ENCODE data around the gene PBX1. TPM values are rescaled to one million over a fixed set of nuclear protein-coding genes. Genes with fewer than 3 reads are reported as not detected.

Gene PBX1
- total and polyA plus RNA-seq, 2 donors (not counting 3 experiments of a cell fraction or from before 2014, with no cell fraction given): 10.7 to 24.1 TPM

- dilution Hi-C loops (cut with MboI; ENCODE audit: extremely low pct_ligation_motif_present, low sequenced_read_pairs) (no loop called here), intact Hi-C loops (cut with micrococcal nuclease) (no loop called here)
- Histone ChIP-seq H3K9me1 (replicated peaks; ENCODE audit: control insufficient read depth, extremely low read depth, insufficient read depth, low read length) (no peaks in the 10 kb centered on the region), H3K9ac (replicated peaks; ENCODE audit: extremely low read depth, insufficient read depth, low read length) (no peak overlapping the region), H3K79me2 (ENCODE audit: control insufficient read depth, insufficient read depth, low read length) (no peaks in the 10 kb centered on the region), H4K20me1 (replicated peaks; ENCODE audit: control insufficient read depth, extremely low read depth, insufficient read depth, low read length) (no peaks in the 10 kb centered on the region), H3K4me2 (ENCODE audit: insufficient read depth, low read length) (no peak overlapping the region), H3K27me3 (ENCODE audit: control insufficient read depth in 2 of 2, insufficient read depth in 2 of 2, low read length in 2 of 2) (no peaks in the 10 kb centered on the region), H3K9me3 (replicated peaks; ENCODE audit: control insufficient read depth, insufficient read depth, low read length) (no peaks in the 10 kb centered on the region), H3K4me3 (replicated peaks in 1 of 3; ENCODE audit: insufficient read depth in 1 of 3, low read depth in 1 of 3, low read length in 3 of 3) (no peak overlapping the region), H3K27ac (ENCODE audit: insufficient read depth, low read depth, low read length) (no peak overlapping the region), H2AFZ (ENCODE audit: low read depth, low read length) (no peak overlapping the region), H3K36me3 (ENCODE audit: control insufficient read depth in 2 of 2, extremely low read depth in 1 of 2, insufficient read depth in 2 of 2, low read length in 2 of 2) (no peaks in the 10 kb centered on the region), H3K4me1 (ENCODE audit: control insufficient read depth, extremely low read depth, insufficient read depth, low read length) (no peaks in the 10 kb centered on the region)
- FAIRE-seq: no peak
- DNase-seq (ENCODE audit: low read depth, low spot score): no peak
- ChIA-PET CTCF (no interaction called here), POLR2A (no interaction called here)
- TF ChIP-seq MYC (IDR thresholded peaks at IDR 0.05; ENCODE audit: low read depth, low read length) (no peak), FOS (IDR thresholded peaks at IDR 0.05; ENCODE audit: borderline replicate concordance, insufficient read depth, low read length) (no peak), GATA2 (IDR thresholded peaks at IDR 0.05; ENCODE audit: insufficient read depth, insufficient read length, low read depth, low read length) (no peak), JUN (IDR thresholded peaks at IDR 0.05; ENCODE audit: borderline replicate concordance, insufficient read depth, insufficient read length, low read depth) (no peak), CTCF (IDR thresholded peaks at IDR 0.05; ENCODE audit: extremely low read depth in 1 of 2, insufficient read depth in 1 of 2, low read depth in 1 of 2, low read length in 2 of 2) (no peak), EZH2 (IDR thresholded peaks at IDR 0.05; ENCODE audit: borderline replicate concordance, low read depth, low read length, severe bottlenecking) (no peak), POLR2A (IDR thresholded peaks at IDR 0.05; ENCODE audit: low read depth, low read length) (no peak), POLR2AphosphoS5 (IDR thresholded peaks at IDR 0.05; ENCODE audit: insufficient read depth, low read depth, low read length) (no peak)
- TF ChIP-seq, protein P1, sequence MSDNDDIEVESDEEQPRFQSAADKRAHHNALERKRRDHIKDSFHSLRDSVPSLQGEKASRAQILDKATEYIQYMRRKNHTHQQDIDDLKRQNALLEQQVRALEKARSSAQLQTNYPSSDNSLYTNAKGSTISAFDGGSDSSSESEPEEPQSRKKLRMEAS (IDR thresholded peaks at IDR 0.05; ENCODE audit: insufficient read depth, insufficient read length): no peak
- BruUV-seq (replicated peaks): no TSS peak
Observed at GRCh38 chr1:164885311-164885710, 326.3 kb downstream of the PBX1 start.
